ENCODE data around the gene LRP8. TPM values are rescaled to one million over a fixed set of nuclear protein-coding genes. Genes with fewer than 3 reads are reported as not detected.

LRP8 gene
- total RNA-seq, 1 experiment from 2014 or later = 56.3 TPM

GRCh38 chr1:53316766-53317581 lies 10.9 kb downstream of the LRP8 start (continued):
- TF ChIP-seq ZNF274 (IDR thresholded peaks at IDR 0.05; ENCODE audit: low read depth, low read length) (no peak), EZH2 (IDR thresholded peaks at IDR 0.05) (no peak), FOSL1 (IDR thresholded peaks at IDR 0.05; ENCODE audit: low read depth) (no peak), SP1 (IDR thresholded peaks at IDR 0.05; ENCODE audit: low read depth) (no peak)

- DNase-seq (ENCODE audit: low read depth, low spot score) = no peak
- intact Hi-C loops (cut with micrococcal nuclease) = no loop called here
- peaks cover 82% of the 10 kb centered on the region for H3K79me2 ChIP-seq (ENCODE audit: insufficient read depth, low read length)
- H3K36me3 ChIP-seq (ENCODE audit: control insufficient read depth in 1 of 2, insufficient read depth in 2 of 2, low read length in 2 of 2) = peaks cover 2 to 29% of the 10 kb centered on the region in 2 experiments; a peak in 1 of 4 replicates
- no peak overlapping the region for H2AFZ ChIP-seq (ENCODE audit: low read depth, low read length, poor library complexity, severe bottlenecking)
- TF ChIP-seq SP1 (IDR thresholded peaks at IDR 0.05; ENCODE audit: low read depth) (no peak), CTCF (IDR thresholded peaks at IDR 0.05 in 2 of 3, conservative IDR thresholded peaks at IDR 0.05 in 1 of 3; ENCODE audit: borderline replicate concordance in 1 of 3, insufficient read depth in 1 of 3, low read depth in 2 of 3, low read length in 2 of 3) (no peak)
- no peak overlapping the region for H3K4me3 ChIP-seq (replicated peaks in 1 of 2; ENCODE audit: low read depth in 1 of 2, low read length in 2 of 2)
- H3K9me3 ChIP-seq (ENCODE audit: control insufficient read depth in 1 of 2, insufficient read depth in 1 of 2, low read depth in 1 of 2, low read length in 2 of 2) = no peaks in the 10 kb centered on the region
- no peaks in the 10 kb centered on the region for H3K27me3 ChIP-seq (ENCODE audit: insufficient read depth, low read length)
- no peaks in the 10 kb centered on the region for H3K4me1 ChIP-seq (ENCODE audit: control insufficient read depth in 1 of 2, insufficient read depth in 2 of 2, low read length in 2 of 2)
- no TSS peak for BruUV-seq (replicated peaks)
- H3K4me2 ChIP-seq (ENCODE audit: low read length) = no peak overlapping the region
- ChIA-PET POLR2A (no interaction called here), RAD21 (ENCODE audit: low non-redundant PET in 1 of 2, low total read pairs in 2 of 2, uncharacterized antibody in 2 of 2, unreplicated experiment in 2 of 2) (no interaction called here), CTCF (no interaction called here)
- no peak overlapping the region for H3K27ac ChIP-seq (ENCODE audit: low read depth, low read length)
- H4K20me1 ChIP-seq (ENCODE audit: insufficient read depth) = no peaks in the 10 kb centered on the region
- ATAC-seq = no peak
- H3K9me2 ChIP-seq (ENCODE audit: insufficient read depth) = no peaks in the 10 kb centered on the region
- H3K9ac ChIP-seq (ENCODE audit: low read length) = no peak overlapping the region
Measured at GRCh38 chr1:53316424-53316765, 11.5 kb downstream of the LRP8 start.
